H1 (cell line): ENCODE results near the gene CDH2. TPM values are rescaled to one million over a fixed set of nuclear protein-coding genes. Genes with fewer than 3 reads are reported as not detected.

Source experiments
- HDAC2 ChIP-seq, 2 experiments: fragments of 300-600 bp in 1 of 2; sonication (generic) in 1 of 2; IDR thresholded peaks; 2 replicates each; pipeline ENCODE4 v1.6.1; 2011 to 2012; ENCODE audit warnings: low read depth in 2 of 2, low read length in 2 of 2, mild to moderate bottlenecking in 2 of 2, moderate library complexity in 2 of 2, borderline replicate concordance in 1 of 2, inconsistent platforms in 1 of 2
- NANOG ChIP-seq: IDR thresholded peaks from 2 replicates; pipeline ENCODE4 v1.6.1; 2011; ENCODE audit warnings: low read length, low read depth, mild to moderate bottlenecking, inconsistent platforms; ENCODE audit not compliant: insufficient read depth, poor library complexity, severe bottlenecking
- polyA plus RNA-seq, 7 experiments: library from polyadenylated mRNA; depleted of rRNA in 3 of 7; stranded (reverse) in 5 of 7; unstranded in 2 of 7; fragments of >200 nt in 5 of 7; fragments of 200-250 nt in 2 of 7; gene quantifications; 1 replicate in 5 of 7; 2 replicates in 1 of 7; 4 replicates in 1 of 7; pipeline versions ENCODE4 v1.2.1 to v1.2.3, GENCODE V29; 2011 to 2013; ENCODE audit warnings: missing spikeins in 2 of 7, mixed read lengths in 2 of 7
- total RNA-seq: library from RNA; stranded (reverse); fragmentation: NEBNext Ultra II Directional; extraction: Animal tissue kit (Norgen Biotek cat#: 25700); gene quantifications from 2 replicates; pipeline ENCODE4 v1.2.1, GENCODE V29; 2021

CDH2 gene
- total and polyA plus RNA-seq, 2 of the 8 experiments (the other 6 are each of a cell fraction or from before 2014, with no cell fraction given), result 15.0 to 56.5 TPM

- no peak for TF ChIP-seq NANOG
- TF ChIP-seq HDAC2 (IDR thresholded peaks at IDR 0.05; ENCODE audit: borderline replicate concordance in 1 of 2, low read depth in 2 of 2, low read length in 2 of 2), result no peak
Observed at GRCh38 chr18:28073658-28074057, 103.3 kb downstream of the CDH2 start (continued).
